ENCODE data around the gene SLC25A36. TPM values are rescaled to one million over a fixed set of nuclear protein-coding genes. Genes with fewer than 3 reads are reported as not detected.
"Not testable (repeated sequence)": the region's sequence is repeated elsewhere in the genome, so short reads cannot be mapped to it uniquely, and the experiment has no call there.

The SLC25A36 gene
- total RNA-seq, 1 donor from 2014 or later = 156 TPM

GRCh38 chr3:140955645-140956044 is 14.0 kb downstream of the SLC25A36 start:
- H3K4me3 Mint-ChIP-seq = no peak overlapping the region
- peak overlapping the region; percentile 43 for H3K27ac Mint-ChIP-seq
- DNase-seq (ENCODE audit: low spot score in 2 of 2, unreplicated experiment in 2 of 2) = no peak
- peaks cover 41% of the 10 kb centered on the region for H3K4me1 Mint-ChIP-seq
- peaks cover 11% of the 10 kb centered on the region for H3K36me3 Mint-ChIP-seq
- no peaks in the 10 kb centered on the region for H3K9me3 Mint-ChIP-seq
- TF ChIP-seq CTCF (IDR thresholded peaks at IDR 0.05; ENCODE audit: unreplicated experiment) = no peak
- no peaks in the 10 kb centered on the region for H3K27me3 Mint-ChIP-seq (ENCODE audit: low read depth)

- H3K27me3 Mint-ChIP-seq (ENCODE audit: low read depth) = no peaks in the 10 kb centered on the region
- H3K36me3 Mint-ChIP-seq = peaks cover 13% of the 10 kb centered on the region
- no peaks in the 10 kb centered on the region for H3K9me3 Mint-ChIP-seq
- peaks cover 37% of the 10 kb centered on the region for H3K4me1 Mint-ChIP-seq
- no peak overlapping the region for H3K4me3 Mint-ChIP-seq
- DNase-seq (ENCODE audit: low spot score in 2 of 2, unreplicated experiment in 2 of 2) = no peak
- no peak for TF ChIP-seq CTCF (IDR thresholded peaks at IDR 0.05; ENCODE audit: unreplicated experiment)
- peak overlapping the region; percentile 43 for H3K27ac Mint-ChIP-seq
These were observed 14.6 kb downstream of the SLC25A36 start for GRCh38 chr3:140956058-140956835.

- H3K27ac Mint-ChIP-seq = no peak overlapping the region
- peaks cover 15% of the 10 kb centered on the region for H3K36me3 Mint-ChIP-seq
- TF ChIP-seq CTCF (IDR thresholded peaks at IDR 0.05; ENCODE audit: unreplicated experiment) = peak; percentile 29
- DNase-seq (ENCODE audit: low spot score in 2 of 2, unreplicated experiment in 2 of 2) = no peak
- H3K9me3 Mint-ChIP-seq = no peaks in the 10 kb centered on the region
- H3K27me3 Mint-ChIP-seq (ENCODE audit: low read depth) = no peaks in the 10 kb centered on the region
- H3K4me1 Mint-ChIP-seq = no peaks in the 10 kb centered on the region
- H3K4me3 Mint-ChIP-seq = no peak overlapping the region
These were observed 31.2 kb downstream of the SLC25A36 start for GRCh38 chr3:140972833-140973232.

- H3K27ac Mint-ChIP-seq = no peak overlapping the region
- DNase-seq (ENCODE audit: low spot score in 2 of 2, unreplicated experiment in 2 of 2) = no peak
- no peak overlapping the region for H3K4me3 Mint-ChIP-seq
- no peaks in the 10 kb centered on the region for H3K4me1 Mint-ChIP-seq
- TF ChIP-seq CTCF (IDR thresholded peaks at IDR 0.05; ENCODE audit: unreplicated experiment) = no peak
- peaks cover 18% of the 10 kb centered on the region for H3K36me3 Mint-ChIP-seq
- no peaks in the 10 kb centered on the region for H3K27me3 Mint-ChIP-seq (ENCODE audit: low read depth)
- no peaks in the 10 kb centered on the region for H3K9me3 Mint-ChIP-seq
These were observed 33.3 kb downstream of the SLC25A36 start for GRCh38 chr3:140974900-140975299.

- Mint-ChIP-seq H3K27me3 (ENCODE audit: low read depth) (no peaks in the 10 kb centered on the region), H3K4me1 (peaks cover 13% of the 10 kb centered on the region), H3K4me3 (no peak overlapping the region), H3K9me3 (peaks cover 14% of the 10 kb centered on the region), H3K27ac (peak overlapping the region; percentile 22), H3K36me3 (peaks cover 10% of the 10 kb centered on the region)
- no peak for TF ChIP-seq CTCF (IDR thresholded peaks at IDR 0.05; ENCODE audit: unreplicated experiment)
- no peak for DNase-seq (ENCODE audit: low spot score in 2 of 2, unreplicated experiment in 2 of 2)
These were observed 39.0 kb downstream of the SLC25A36 start for GRCh38 chr3:140980663-140981062.

GRCh38 chr3:140987792-140988191 is 46.2 kb downstream of the SLC25A36 start:
- H3K36me3 Mint-ChIP-seq; H3K4me3 Mint-ChIP-seq; H3K4me1 Mint-ChIP-seq; DNase-seq (ENCODE audit: low spot score in 2 of 2, unreplicated experiment in 2 of 2); H3K27me3 Mint-ChIP-seq (ENCODE audit: low read depth); H3K27ac Mint-ChIP-seq: not testable (repeated sequence)
- peaks cover 39% of the 10 kb centered on the region for H3K9me3 Mint-ChIP-seq
